Karpas-422 (cell line): ENCODE data around the gene B3GALT2. TPM values are rescaled to one million over a fixed set of nuclear protein-coding genes. Genes with fewer than 3 reads are reported as not detected.
"Not testable (repeated sequence)": the region's sequence is repeated elsewhere in the genome, so short reads cannot be mapped to it uniquely, and the experiment has no call there.

Experiments used
- DNase-seq: peaks from one replicate; pipeline ENCODE4 v3.0.0-alpha.2; 2015
- H2AFZ ChIP-seq: fragments of 200-600 bp; sonication (generic); 2 replicates; pipeline ENCODE4 v1.6.1; 2014; ENCODE audit warnings: antibody characterized with exemption, low read length, mixed read lengths
- H3K27ac ChIP-seq: fragments of 200-600 bp; sonication (generic); 2 replicates; pipeline ENCODE4 v1.5.1; 2014; ENCODE audit warnings: mild to moderate bottlenecking, low read length, moderate library complexity
- H3K27me3 ChIP-seq: fragments of 200-600 bp; sonication (generic); 2 replicates; pipeline ENCODE4 v1.6.1; 2014; ENCODE audit warnings: low read length, mixed read lengths
- H3K36me3 ChIP-seq: fragments of 200-600 bp; sonication (generic); 2 replicates; pipeline ENCODE4 v1.6.1; 2014; ENCODE audit warnings: low read length, mixed read lengths; ENCODE audit not compliant: insufficient read depth
- H3K4me1 ChIP-seq: fragments of 200-600 bp; sonication (generic); 2 replicates; pipeline ENCODE4 v1.6.1; 2014; ENCODE audit warnings: mild to moderate bottlenecking, low read length, mixed read lengths
- H3K4me2 ChIP-seq: fragments of 200-600 bp; sonication (generic); 2 replicates; pipeline ENCODE4 v1.6.1; 2014; ENCODE audit warnings: low read length, low read depth, mild to moderate bottlenecking; ENCODE audit not compliant: poor library complexity, severe bottlenecking
- H3K4me3 ChIP-seq: fragments of 200-600 bp; sonication (generic); 2 replicates; pipeline ENCODE4 v1.5.1; 2014; ENCODE audit warnings: mild to moderate bottlenecking, antibody characterized with exemption, low read length, mixed read lengths
- H3K79me2 ChIP-seq: fragments of 200-600 bp; sonication (generic); 2 replicates; pipeline ENCODE4 v1.6.1; 2014; ENCODE audit warnings: mild to moderate bottlenecking, low read length, mixed read lengths
- H3K9ac ChIP-seq: fragments of 200-600 bp; sonication (generic); 2 replicates; pipeline ENCODE4 v1.6.0; 2014; ENCODE audit warnings: low read length
- H3K9me2 ChIP-seq: fragments of 200-600 bp; sonication (generic), shearing (Covaris generic); replicated peaks from 2 replicates; pipeline ENCODE4 v1.6.0; 2014; ENCODE audit warnings: mild to moderate bottlenecking, low read length, moderate library complexity; ENCODE audit not compliant: insufficient read depth
- H3K9me3 ChIP-seq: fragments of 300-700, 200-600 bp; sonication (generic); 2 replicates; pipeline ENCODE4 v1.6.1; 2014; ENCODE audit warnings: low read length, mixed read lengths
- H4K20me1 ChIP-seq: fragments of 200-600 bp; sonication (generic); 2 replicates; pipeline ENCODE4 v1.6.1; 2014; ENCODE audit warnings: mild to moderate bottlenecking, antibody characterized with exemption, low read length, low read depth; ENCODE audit not compliant: insufficient read depth
- total RNA-seq: library from RNA; depleted of rRNA; stranded (reverse); fragments of >200 nt; shearing (Covaris generic); gene quantifications from 2 replicates; pipeline ENCODE4 v1.2.3, GENCODE V29; 2014; ENCODE audit warnings: low replicate concordance

The B3GALT2 gene
- total RNA-seq, 1 experiment from 2014 or later, result not detected

DNA sequence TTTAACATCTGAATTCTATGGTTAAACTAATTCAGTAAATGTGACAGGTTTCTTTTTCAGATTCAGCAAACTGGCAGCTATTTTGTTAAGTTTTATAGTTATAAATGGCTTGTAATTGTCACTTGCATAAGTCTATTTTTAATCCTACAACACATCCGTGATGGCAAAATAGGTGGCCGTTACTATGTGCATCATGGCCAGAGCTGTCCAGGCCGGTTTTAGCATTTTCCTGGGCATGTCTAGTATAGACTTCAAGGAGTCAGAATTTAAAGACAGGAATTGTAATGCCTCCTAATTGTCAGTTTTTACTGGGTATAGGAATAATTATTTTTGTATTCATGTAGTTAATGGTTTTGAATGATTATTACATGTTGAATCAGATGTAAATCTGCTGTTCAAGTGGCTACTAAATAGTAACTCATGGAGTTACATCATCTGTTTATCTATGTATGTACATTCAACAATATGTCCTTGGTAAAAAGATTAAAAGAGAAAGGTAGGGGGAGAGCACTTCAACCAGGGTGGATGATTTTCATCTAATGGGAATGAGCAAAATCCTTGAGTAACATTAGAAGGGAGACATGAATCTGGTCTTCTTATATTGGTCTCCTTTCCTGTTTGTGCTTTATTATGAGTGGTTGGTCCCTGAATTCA is 3.2 kb upstream of the B3GALT2 start:
- H3K79me2 ChIP-seq, result peaks cover 95% of the 10 kb centered on the region
- DNase-seq, result no peak
- H2AFZ ChIP-seq, result no peak overlapping the region
- H3K9me2 ChIP-seq, result no peaks in the 10 kb centered on the region
- H3K4me2 ChIP-seq, result no peak overlapping the region
- peaks cover 29% of the 10 kb centered on the region for H3K4me1 ChIP-seq
- no peaks in the 10 kb centered on the region; the same call in 1 of the 2 replicates for H4K20me1 ChIP-seq
- no peaks in the 10 kb centered on the region for H3K27me3 ChIP-seq
- no peak overlapping the region for H3K9ac ChIP-seq
- no peaks in the 10 kb centered on the region for H3K9me3 ChIP-seq
- H3K4me3 ChIP-seq, result no peak overlapping the region
- peaks cover 12% of the 10 kb centered on the region for H3K36me3 ChIP-seq
- no peak overlapping the region for H3K27ac ChIP-seq

DNA sequence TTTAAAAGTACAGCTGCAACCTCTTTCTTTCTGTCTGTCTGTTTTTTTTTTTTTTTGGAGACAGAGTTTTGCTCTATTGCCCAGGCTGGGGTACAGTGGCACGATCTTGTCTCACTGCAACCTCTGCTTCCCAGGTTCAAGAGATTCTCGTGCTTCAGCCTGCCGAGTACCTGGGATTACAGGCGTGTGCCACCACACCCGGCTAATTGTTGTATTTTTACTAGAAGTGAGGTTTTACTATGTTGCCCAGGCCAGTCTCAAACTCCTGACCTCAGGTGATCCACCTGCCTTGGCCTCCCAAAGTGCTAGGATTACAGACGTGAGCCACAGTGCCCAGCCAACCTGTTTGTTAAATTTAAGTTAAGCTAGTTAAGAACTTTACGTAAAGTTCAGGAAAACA is 2.5 kb upstream of the B3GALT2 start:
- Histone ChIP-seq H3K4me1 (peaks cover 36% of the 10 kb centered on the region), H3K79me2 (peaks cover 95% of the 10 kb centered on the region)
- not testable (repeated sequence) for DNase-seq, H3K4me2 ChIP-seq, H3K9me2 ChIP-seq, H3K36me3 ChIP-seq, H3K9ac ChIP-seq, H2AFZ ChIP-seq, H3K9me3 ChIP-seq, H4K20me1 ChIP-seq, H3K27me3 ChIP-seq, H3K4me3 ChIP-seq, H3K27ac ChIP-seq

DNA sequence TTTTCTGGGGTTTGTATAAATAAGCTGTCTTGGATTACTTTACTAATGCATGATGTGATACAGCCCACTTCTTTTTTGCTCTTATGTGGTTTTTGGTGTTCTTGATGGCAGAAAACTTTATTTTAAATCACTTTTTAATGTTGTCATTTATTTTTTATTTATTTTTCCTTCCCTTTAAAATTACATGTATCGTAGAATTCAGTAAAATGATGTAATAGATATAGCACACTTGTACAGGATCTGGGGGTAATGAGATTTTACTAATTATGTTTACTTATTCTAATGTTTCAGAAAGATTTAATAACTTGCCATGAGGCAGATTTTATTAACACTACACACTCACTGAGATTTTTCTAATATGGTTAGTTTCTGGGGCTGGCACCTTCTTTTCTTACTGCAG is 701 bp upstream of the B3GALT2 start:
- peaks cover 84% of the 10 kb centered on the region for H3K79me2 ChIP-seq

DNA sequence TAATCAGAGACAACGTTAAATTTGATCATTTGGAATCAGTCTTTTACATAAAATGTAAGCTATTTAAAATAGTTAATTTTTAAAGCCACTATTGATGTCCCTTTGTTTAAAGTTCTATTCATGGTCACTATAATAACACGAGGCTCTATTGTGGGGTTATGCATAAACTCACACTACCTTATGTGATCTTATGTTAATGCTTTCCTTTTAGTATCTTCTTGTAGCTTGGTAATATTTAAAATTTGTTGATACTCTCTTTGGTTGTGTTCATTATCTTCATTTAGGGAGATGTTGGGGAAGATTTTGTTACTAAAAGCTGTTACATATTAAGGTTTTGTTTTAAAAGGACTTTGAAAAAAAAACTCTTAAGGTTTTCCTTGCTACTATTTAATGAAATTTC is 1.2 kb downstream of the B3GALT2 start:
- no peak overlapping the region for H3K4me3 ChIP-seq

More for the DNA sequence above, 701 bp upstream of the B3GALT2 start:
- Histone ChIP-seq H3K9me3 (no peaks in the 10 kb centered on the region), H2AFZ (no peak overlapping the region), H3K4me3 (no peak overlapping the region), H3K27ac (no peak overlapping the region), H3K27me3 (no peaks in the 10 kb centered on the region), H3K9ac (no peak overlapping the region), H3K36me3 (peaks cover 7% of the 10 kb centered on the region; the same call in 1 of the 2 replicates), H3K9me2 (no peaks in the 10 kb centered on the region), H3K4me2 (peak overlapping the region; percentile 51), H3K4me1 (peaks cover 46% of the 10 kb centered on the region), H4K20me1 (no peaks in the 10 kb centered on the region; the same call in 1 of the 2 replicates)
- DNase-seq, result no peak

DNA sequence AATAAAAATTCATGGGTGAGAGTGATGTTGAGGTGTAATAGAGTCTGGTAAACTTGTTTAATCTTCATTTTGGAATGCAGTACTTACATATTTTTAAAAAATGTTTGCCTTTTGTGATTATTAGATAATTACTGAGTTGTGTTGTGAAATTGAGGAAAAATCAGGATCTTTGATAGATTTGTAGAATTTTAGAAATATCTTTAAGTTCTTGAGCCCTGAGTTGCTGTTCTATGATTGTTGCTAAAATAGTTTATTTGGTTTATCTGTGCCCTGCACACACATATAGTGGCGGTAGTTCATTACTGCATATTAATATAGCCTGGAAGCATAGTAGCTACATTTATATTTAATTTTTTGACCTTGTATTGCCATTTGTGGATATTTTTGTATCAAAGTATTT is 1.6 kb downstream of the B3GALT2 start:
- Histone ChIP-seq H3K9ac (peak overlapping the region; percentile 2; the same call in 1 of the 2 replicates), H3K27ac (no peak overlapping the region), H3K4me2 (peak overlapping the region; percentile 12), H3K4me1 (peaks cover 46% of the 10 kb centered on the region), H4K20me1 (peaks cover 8% of the 10 kb centered on the region; the same call in 1 of the 2 replicates), H3K9me3 (no peaks in the 10 kb centered on the region), H3K27me3 (no peaks in the 10 kb centered on the region), H2AFZ (no peak overlapping the region), H3K79me2 (peaks cover 86% of the 10 kb centered on the region), H3K9me2 (no peaks in the 10 kb centered on the region), H3K36me3 (0 out of 2 replicates have a peak, but pooled peaks cover 4% of the 10 kb centered on the region), H3K4me3 (no peak overlapping the region)
- no peak for DNase-seq

More for the DNA sequence above, 1.2 kb downstream of the B3GALT2 start:
- peaks cover 8% of the 10 kb centered on the region; the same call in 1 of the 2 replicates for H4K20me1 ChIP-seq
- H2AFZ ChIP-seq, result no peak overlapping the region
- no peaks in the 10 kb centered on the region for H3K27me3 ChIP-seq
- no peaks in the 10 kb centered on the region for H3K9me3 ChIP-seq
- peak overlapping the region; percentile 2; the same call in 1 of the 2 replicates for H3K9ac ChIP-seq
- peaks cover 89% of the 10 kb centered on the region for H3K79me2 ChIP-seq
- H3K4me2 ChIP-seq, result peak overlapping the region; percentile 12
- H3K4me1 ChIP-seq, result peaks cover 46% of the 10 kb centered on the region
- H3K27ac ChIP-seq, result peak overlapping the region; percentile 30
- no peaks in the 10 kb centered on the region for H3K9me2 ChIP-seq
- no peak for DNase-seq
- 0 out of 2 replicates have a peak, but pooled peaks cover 7% of the 10 kb centered on the region for H3K36me3 ChIP-seq

DNA sequence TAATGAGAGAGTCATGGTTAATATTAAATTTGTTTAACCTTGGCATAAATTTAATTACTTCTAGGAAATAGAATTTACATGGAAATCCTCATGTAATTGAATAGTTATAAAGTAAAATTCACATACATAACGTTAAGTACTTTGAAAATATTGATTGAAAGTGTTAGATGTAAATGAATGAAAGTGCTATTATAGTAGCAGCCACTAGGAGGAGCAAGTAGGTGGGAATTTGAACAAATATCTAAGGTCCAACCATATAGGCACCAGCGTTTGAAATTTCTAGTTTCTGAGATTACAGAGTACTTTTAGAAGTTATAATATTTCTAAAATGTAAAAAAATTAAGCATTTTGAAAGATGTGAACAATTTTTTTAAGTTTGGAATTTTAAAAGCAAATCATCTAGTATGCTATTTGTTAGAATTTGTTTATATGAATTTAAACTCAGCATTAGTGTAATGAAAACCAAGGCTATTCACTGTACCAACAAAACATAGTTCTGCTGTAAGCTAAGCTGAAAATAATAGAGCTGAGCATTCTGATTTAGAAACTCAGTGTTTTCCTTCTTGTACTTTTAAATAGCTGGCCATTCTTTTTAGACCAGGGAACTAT is 3.3 kb downstream of the B3GALT2 start:
- H2AFZ ChIP-seq, result no peak overlapping the region
- no peaks in the 10 kb centered on the region for H3K9me3 ChIP-seq
- no peaks in the 10 kb centered on the region for H3K9me2 ChIP-seq
- H3K36me3 ChIP-seq, result no peaks in the 10 kb centered on the region
- no peak overlapping the region for H3K4me2 ChIP-seq
- H3K27me3 ChIP-seq, result no peaks in the 10 kb centered on the region
- H3K79me2 ChIP-seq, result peaks cover 76% of the 10 kb centered on the region
- H3K9ac ChIP-seq, result no peak overlapping the region
- H3K4me3 ChIP-seq, result no peak overlapping the region
- peak; percentile 87 for DNase-seq
- no peak overlapping the region for H3K27ac ChIP-seq
- peaks cover 46% of the 10 kb centered on the region for H3K4me1 ChIP-seq
- peaks cover 8% of the 10 kb centered on the region; the same call in 1 of the 2 replicates for H4K20me1 ChIP-seq

DNA sequence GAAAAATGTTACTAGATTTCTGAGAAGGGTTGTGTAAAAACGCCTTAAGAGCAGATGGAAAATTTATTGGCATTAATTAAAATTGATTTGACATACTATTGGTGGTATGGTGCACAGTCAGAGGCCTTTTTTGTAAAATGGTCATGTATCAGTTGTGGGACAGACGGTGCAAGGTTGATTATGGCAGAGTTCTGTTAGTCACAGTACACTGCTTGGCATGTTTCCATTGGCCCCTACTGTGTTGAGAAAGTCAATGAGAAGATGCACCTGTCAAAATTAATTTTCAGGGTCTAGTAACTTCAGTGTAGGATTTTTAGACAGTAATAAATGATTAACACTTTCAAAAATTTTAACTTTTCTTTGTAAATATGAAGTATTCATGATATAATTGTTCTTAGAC is 4.4 kb downstream of the B3GALT2 start:
- H3K27ac ChIP-seq, result no peak overlapping the region
- H3K4me2 ChIP-seq, result no peak overlapping the region
- no peak overlapping the region for H3K4me3 ChIP-seq
- no peaks in the 10 kb centered on the region for H3K9me3 ChIP-seq
- no peak for DNase-seq
- H2AFZ ChIP-seq, result no peak overlapping the region
- no peaks in the 10 kb centered on the region for H3K9me2 ChIP-seq
- no peaks in the 10 kb centered on the region for H3K36me3 ChIP-seq
- no peak overlapping the region for H3K9ac ChIP-seq
- peaks cover 69% of the 10 kb centered on the region for H3K79me2 ChIP-seq
- no peaks in the 10 kb centered on the region for H3K27me3 ChIP-seq
- H3K4me1 ChIP-seq, result peaks cover 40% of the 10 kb centered on the region
- peaks cover 8% of the 10 kb centered on the region; the same call in 1 of the 2 replicates for H4K20me1 ChIP-seq

DNA sequence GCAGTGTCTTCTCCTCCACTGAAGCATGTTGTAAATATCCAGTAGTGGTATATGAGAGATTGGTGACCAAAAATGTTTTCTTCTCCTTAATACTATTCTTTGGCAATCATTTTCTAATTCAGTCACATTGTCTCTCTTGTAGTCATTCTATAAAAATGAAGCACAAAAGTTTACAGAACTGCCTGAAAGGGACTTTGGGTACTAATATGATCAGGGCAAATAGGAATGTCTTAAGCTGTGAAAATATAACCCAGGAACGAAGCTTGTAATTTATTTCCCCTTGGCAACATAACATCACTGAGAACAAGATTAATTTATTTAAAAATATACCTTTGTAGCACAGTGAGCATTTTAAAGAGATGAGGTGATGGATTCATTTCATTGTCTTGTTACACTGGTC is 4.9 kb downstream of the B3GALT2 start:
- no peak overlapping the region for H3K9ac ChIP-seq
- H3K27me3 ChIP-seq, result no peaks in the 10 kb centered on the region
- H3K9me2 ChIP-seq, result no peaks in the 10 kb centered on the region
- no peaks in the 10 kb centered on the region for H3K36me3 ChIP-seq
- no peak overlapping the region for H2AFZ ChIP-seq
- no peak overlapping the region for H3K4me2 ChIP-seq
- no peaks in the 10 kb centered on the region for H3K9me3 ChIP-seq
- peaks cover 36% of the 10 kb centered on the region for H3K4me1 ChIP-seq
- no peak overlapping the region for H3K27ac ChIP-seq
- peaks cover 8% of the 10 kb centered on the region; the same call in 1 of the 2 replicates for H4K20me1 ChIP-seq
- H3K4me3 ChIP-seq, result no peak overlapping the region
- no peak for DNase-seq
- H3K79me2 ChIP-seq, result peaks cover 69% of the 10 kb centered on the region
